ENCODE results near the gene GAS1. TPM values are rescaled to one million over a fixed set of nuclear protein-coding genes. Genes with fewer than 3 reads are reported as not detected.

The GAS1 gene
- total and polyA plus RNA-seq, 2 of the 8 experiments (the other 6 are each of a cell fraction or from before 2014, with no cell fraction given): 2.8 to 5.7 TPM

- H3K4me2 ChIP-seq (ENCODE audit: insufficient read depth in 1 of 2, low read depth in 2 of 2, low read length in 2 of 2): peak overlapping the region; percentile 25 to 51
- H2AFZ ChIP-seq (ENCODE audit: low read length): no peak overlapping the region
- H3K4me1 ChIP-seq (replicated peaks in 1 of 4; ENCODE audit: control insufficient read depth in 3 of 4, insufficient read depth in 4 of 4, low read length in 3 of 4): peaks cover 2 to 24% (median 20%) of the 10 kb centered on the region in 4 experiments; a peak in 6 of 7 replicates
- peaks cover 4% of the 10 kb centered on the region for H3K23me2 ChIP-seq (ENCODE audit: low read depth, low read length)
- no peak overlapping the region for H2AK5ac ChIP-seq (ENCODE audit: low read depth, low read length)
- H3K27me3 ChIP-seq (replicated peaks in 1 of 4; ENCODE audit: control insufficient read depth in 3 of 4, extremely low read depth in 1 of 4, insufficient read depth in 3 of 4, low read length in 3 of 4): peaks cover 2 to 30% (median 13%) of the 10 kb centered on the region in 4 experiments; a peak in 5 of 7 replicates
- no peak overlapping the region for H2BK15ac ChIP-seq (ENCODE audit: low read length)
- no peak overlapping the region for H3K14ac ChIP-seq (ENCODE audit: insufficient read length)
- no peaks in the 10 kb centered on the region for H3K79me1 ChIP-seq (ENCODE audit: low read depth, low read length)
- DNase-seq (ENCODE audit: low read depth in 1 of 2, low spot score in 2 of 2) (no peak), FAIRE-seq (peak; percentile 86)
- peaks cover 0 to 6% of the 10 kb centered on the region in 2 experiments; a peak in 1 of 4 replicates for H3K79me2 ChIP-seq (ENCODE audit: control insufficient read depth in 1 of 2, insufficient read depth in 2 of 2, low read length in 2 of 2)
- H2BK5ac ChIP-seq (ENCODE audit: low read depth, low read length): no peak overlapping the region
- no peak overlapping the region for H3K56ac ChIP-seq (replicated peaks; ENCODE audit: insufficient read length, low read depth, low read length)
- H2BK12ac ChIP-seq (ENCODE audit: low read depth, low read length): no peak overlapping the region
- no peak overlapping the region for H3K23ac ChIP-seq (ENCODE audit: insufficient read length)
- no peaks in the 10 kb centered on the region for H3K36me3 ChIP-seq (ENCODE audit: control insufficient read depth in 2 of 4, insufficient read depth in 4 of 4, low read length in 3 of 4)
- H2BK120ac ChIP-seq (replicated peaks; ENCODE audit: low read depth, low read length): no peak overlapping the region
- H3K18ac ChIP-seq (ENCODE audit: extremely low read depth, low read length): no peak overlapping the region
- ChIA-PET POLR2A (ENCODE audit: partially characterized antibody) (interaction anchor here (0.9 kb wide), 1 partner anchor 102 kb away, joined by 4 read pairs; no protein-coding TSS in a partner anchor), CTCF (ENCODE audit: partially characterized antibody) (interaction anchor here (0.5 to 1.2 kb wide), 5 partner anchors 24 to 526 kb away, joined by 3 to 5 read pairs (median 3); no protein-coding TSS in a partner anchor)
- 5% methylated on average over 6 of the region's 6 CpGs; no CpG with 5 or more reads in 1 of the 2 experiments for WGBS, 2 experiments (ENCODE audit: extremely low coverage in 1 of 2, insufficient coverage in 1 of 2, insufficient read length in 1 of 2, insufficient replicate concordance in 2 of 2, low coverage in 1 of 2, low lambda C conversion rate in 2 of 2, missing lambda C conversion rate in 1 of 2)
- H3K27ac ChIP-seq (ENCODE audit: low read depth, low read length): no peak overlapping the region
- H4K8ac ChIP-seq (ENCODE audit: extremely low read depth, insufficient read depth, low read length): no peak overlapping the region
- H3K9me3 ChIP-seq (ENCODE audit: insufficient read depth in 2 of 2, low read depth in 1 of 2, low read length in 1 of 2): no peaks in the 10 kb centered on the region
- H4K5ac ChIP-seq (ENCODE audit: insufficient read length, low read depth, low read length): no peak overlapping the region
- no peak overlapping the region for H3K4ac ChIP-seq (replicated peaks; ENCODE audit: insufficient read length, low read depth, low read length)
- H2BK20ac ChIP-seq (ENCODE audit: low read length): no peak overlapping the region
- peaks cover 0 to 2% of the 10 kb centered on the region in 2 experiments for H4K20me1 ChIP-seq (replicated peaks in 1 of 2; ENCODE audit: control insufficient read depth in 1 of 2, insufficient read depth in 2 of 2, low read length in 2 of 2)
- no peak overlapping the region for H4K91ac ChIP-seq (replicated peaks; ENCODE audit: insufficient read length, low read length)
- peak overlapping the region in 1 of 4 experiments; percentile 32; a peak in 2 of 8 replicates for H3K4me3 ChIP-seq (ENCODE audit: extremely low read depth in 1 of 4, insufficient read depth in 2 of 4, low read depth in 3 of 4, low read length in 4 of 4)
- H3K9ac ChIP-seq (replicated peaks in 1 of 4; ENCODE audit: extremely low read depth in 1 of 4, low read depth in 3 of 4, low read length in 3 of 4): no peak overlapping the region
- TF ChIP-seq BRCA1 (IDR thresholded peaks at IDR 0.05; ENCODE audit: low read depth, low read length) (no peak), EGR1 (IDR thresholded peaks at IDR 0.05; ENCODE audit: borderline replicate concordance, low read depth, low read length) (no peak), POLR2AphosphoS5 (IDR thresholded peaks at IDR 0.05; ENCODE audit: low read depth, low read length) (no peak), JUN (IDR thresholded peaks at IDR 0.05; ENCODE audit: low read depth, low read length) (no peak), SP1 (IDR thresholded peaks at IDR 0.05; ENCODE audit: low read depth, low read length) (0 out of 2 replicates have a peak, but pooled peaks have one; percentile 7), CHD2 (IDR thresholded peaks at IDR 0.05; ENCODE audit: low read length) (no peak), NANOG (IDR thresholded peaks at IDR 0.05; ENCODE audit: insufficient read depth, low read depth, low read length, poor library complexity, severe bottlenecking) (peak; percentile 70), BACH1 (IDR thresholded peaks at IDR 0.05; ENCODE audit: low read length) (no peak), TEAD4 (IDR thresholded peaks at IDR 0.05; ENCODE audit: low read depth, low read length) (no peak), SP2 (IDR thresholded peaks at IDR 0.05; ENCODE audit: low read length) (no peak), POU5F1 (IDR thresholded peaks at IDR 0.05; ENCODE audit: low read depth, low read length) (peak; percentile 8; the same call in 1 of the 2 replicates), CHD1 (IDR thresholded peaks at IDR 0.05; ENCODE audit: low read depth, low read length) (no peak), RFX5 (IDR thresholded peaks at IDR 0.05; ENCODE audit: borderline replicate concordance, low read depth, low read length) (no peak)
- TF ChIP-seq, protein P1, sequence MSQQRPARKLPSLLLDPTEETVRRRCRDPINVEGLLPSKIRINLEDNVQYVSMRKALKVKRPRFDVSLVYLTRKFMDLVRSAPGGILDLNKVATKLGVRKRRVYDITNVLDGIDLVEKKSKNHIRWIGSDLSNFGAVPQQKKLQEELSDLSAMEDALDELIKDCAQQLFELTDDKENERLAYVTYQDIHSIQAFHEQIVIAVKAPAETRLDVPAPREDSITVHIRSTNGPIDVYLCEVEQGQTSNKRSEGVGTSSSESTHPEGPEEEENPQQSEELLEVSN (IDR thresholded peaks at IDR 0.05): peak; percentile 24; the same call in 1 of the 2 replicates
Measured at GRCh38 chr9:86940774-86941173, 6.5 kb downstream of the GAS1 start.
